ENCODE measurements around the gene PDE6D. TPM values are rescaled to one million over a fixed set of nuclear protein-coding genes. Genes with fewer than 3 reads are reported as not detected.

PDE6D gene
- total RNA-seq, 1 donor from 2014 or later, result 24.4 TPM

DNA sequence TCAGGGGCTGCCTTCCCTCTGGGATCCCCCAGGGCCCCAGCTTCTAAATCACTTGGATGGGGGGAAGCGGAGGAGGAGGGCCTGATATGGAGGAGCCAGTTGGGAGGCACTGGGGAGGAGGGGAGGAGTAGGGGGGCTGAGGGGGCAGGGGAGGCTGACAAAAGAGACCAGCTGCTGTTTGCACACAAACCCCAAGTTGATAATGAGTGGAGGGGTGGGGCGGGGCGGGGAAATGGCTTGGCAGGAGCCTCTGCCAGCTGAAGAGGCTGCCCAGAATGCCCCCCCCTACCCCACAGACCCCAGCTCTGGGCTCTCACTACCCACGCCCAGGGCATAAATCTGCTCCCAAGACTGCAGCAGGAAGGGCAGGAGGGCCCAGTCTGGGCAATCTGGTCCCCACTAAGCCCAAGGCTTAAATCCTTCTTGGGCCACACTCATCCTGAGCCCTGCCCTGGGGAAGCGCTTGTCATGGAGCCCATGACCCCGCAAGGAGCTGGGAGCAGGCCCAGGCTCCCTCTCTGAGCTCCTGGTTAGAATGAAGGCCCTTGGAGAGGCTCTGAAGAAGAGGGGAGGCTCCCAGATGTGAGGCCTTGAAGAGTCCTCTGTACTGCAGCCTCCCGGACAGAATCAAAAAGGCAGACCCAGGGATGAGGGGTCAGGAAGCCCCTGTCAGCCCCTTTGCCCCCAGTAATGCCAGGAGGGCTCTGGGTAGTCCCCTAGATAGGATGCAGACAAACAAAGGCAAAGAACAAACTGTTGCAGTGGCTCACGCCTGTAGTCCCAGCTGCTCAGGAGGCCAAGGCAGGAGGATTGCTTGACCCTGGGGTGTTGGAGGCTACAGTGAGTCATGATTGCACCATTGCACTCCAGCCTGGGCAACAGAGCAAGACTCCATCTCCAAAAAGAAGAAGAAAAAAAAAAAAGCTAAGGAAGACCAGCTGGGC lies 97.5 kb downstream of the PDE6D start:
- no peak for DNase-seq (ENCODE audit: low spot score)

DNA sequence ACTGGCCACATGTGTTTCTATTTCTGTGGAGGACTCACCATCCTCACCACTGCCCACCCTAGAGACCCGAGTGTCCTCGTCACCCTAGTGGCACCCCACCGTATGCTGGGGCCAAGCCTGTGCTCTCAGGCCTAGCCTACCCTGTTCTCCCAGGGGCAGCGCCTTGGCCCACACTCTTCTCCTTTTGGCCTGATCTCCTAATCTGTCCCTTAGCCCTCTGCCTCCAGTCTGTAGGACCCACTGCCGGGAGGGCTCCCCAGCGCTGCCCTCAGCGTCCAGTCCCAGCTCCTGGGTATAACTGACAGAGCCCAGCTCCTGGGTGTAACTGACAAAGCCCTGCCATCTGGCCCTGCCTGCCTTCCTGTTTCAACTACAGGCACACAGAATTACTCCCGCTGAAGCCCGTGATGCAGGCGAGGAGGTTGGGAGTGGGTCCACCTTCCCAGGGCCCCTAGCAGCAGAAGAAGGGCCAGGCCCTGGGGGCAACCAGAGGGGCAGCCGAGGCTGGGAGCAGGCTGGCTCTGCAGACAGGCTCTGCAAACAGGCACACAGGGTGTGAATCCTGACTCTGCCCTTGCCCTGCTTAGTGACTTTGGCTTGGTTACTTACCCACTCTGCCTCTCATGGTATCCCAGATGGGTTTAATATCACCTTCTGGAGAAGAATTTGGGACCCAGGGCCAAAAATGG lies 98.3 kb downstream of the PDE6D start:
- DNase-seq (ENCODE audit: low spot score), result no peak

Other genes starting within 250 kb of the PDE6D start
- gene TEX44, start 188.4 kb downstream of the PDE6D start, total RNA-seq, result not detected
- 763 TPM for gene PTMA, start 72.8 kb downstream of the PDE6D start, total RNA-seq
- gene COPS7B, start 5.2 kb upstream of the PDE6D start, total RNA-seq, result 36.9 TPM
- not detected for gene NPPC, start 145.1 kb upstream of the PDE6D start, total RNA-seq
- gene DIS3L2, start 180.4 kb upstream of the PDE6D start, total RNA-seq, result 36.3 TPM

All from mucosa of gallbladder (tissue), 1 donor.